Ovary (tissue), 10 donors: ENCODE measurements around the gene PPIG. TPM values are rescaled to one million over a fixed set of nuclear protein-coding genes. Genes with fewer than 3 reads are reported as not detected.
"Not testable (repeated sequence)": the region's sequence is repeated elsewhere in the genome, so short reads cannot be mapped to it uniquely, and the experiment has no call there.

Source experiments
- DNase-seq, 5 donors: peaks; one replicate each; pipeline ENCODE4 v3.0.0-alpha.2; 2019 to 2020
- H3K27ac ChIP-seq, 2 donors: fragments of 200-600 bp; one replicate each; pipeline versions ENCODE4 v1.5.1 to v1.8.0; 2019 to 2022
- H3K27me3 ChIP-seq: fragments of 200-600 bp; one replicate; pipeline ENCODE4 v1.8.0; 2022
- H3K36me3 ChIP-seq: fragments of 200-600 bp; sonication (generic); one replicate; pipeline ENCODE4 v1.5.1; 2019
- H3K4me1 ChIP-seq: one replicate; pipeline ENCODE4 v1.8.1; 2013; ENCODE audit warnings: mild to moderate bottlenecking, moderate library complexity; ENCODE audit not compliant: insufficient read depth
- H3K4me3 ChIP-seq: fragments of 200-600 bp; sonication (generic); one replicate; pipeline ENCODE4 v1.5.1; 2017
- H3K9me3 ChIP-seq, 2 donors: fragments of 200-600 bp in 1 of 2; sonication (generic) in 1 of 2; one replicate each; pipeline versions ENCODE4 v1.5.1 to v1.8.1; 2013 to 2019; ENCODE audit warnings: mild to moderate bottlenecking in 1 of 2, moderate library complexity in 1 of 2
- CTCF ChIP-seq, 3 donors: fragments of 450-650 bp in 2 of 3; fragments of 200-600 bp in 1 of 3; IDR thresholded peaks; one replicate each; pipeline versions ENCODE4 v1.5.1 to v1.8.0; 2016 to 2022; ENCODE audit warnings: antibody characterized with exemption in 3 of 3, mild to moderate bottlenecking in 1 of 3
- EP300 ChIP-seq: sonication (generic); formaldehyde crosslinking; IDR thresholded peaks from one replicate; pipeline ENCODE4 v1.6.1; 2017; ENCODE audit warnings: antibody characterized with exemption
- POLR2A ChIP-seq: fragments of 450-650 bp; IDR thresholded peaks from one replicate; pipeline ENCODE4 v1.6.1; 2017; ENCODE audit warnings: antibody characterized with exemption, mild to moderate bottlenecking, moderate library complexity
- WGBS, 3 donors: extraction: QIAGEN DNeasy Blood & Tissue Kit in 1 of 3; methylation state at CpG; one replicate each; pipeline versions ENCODE4 v1.1.5 to v1.1.7; 2013 to 2017; 5-methylcytosine and 5-hydroxymethylcytosine counted together
- intact Hi-C, 4 donors: fragments of 100-400 bp; cut with DNase I; formaldehyde crosslinking; loops; one replicate each; pipeline versions ENCODE4 v1.11.0 to v1.15.1; 2022 to 2023
- long read RNA-seq, 3 donors: library from polyadenylated mRNA in 2 of 3; unstranded in 2 of 3; transcript quantifications; one replicate each; pipeline ENCODE4 v2.0.0 and lab custom pipeline, GENCODE V29; 2021 to 2026
- polyA plus RNA-seq, 2 donors: library from polyadenylated mRNA; stranded (reverse); fragments of 200-250 nt in 1 of 2; fragments of 350-450 nt in 1 of 2; fragmentation: Illumina TruSeq in 1 of 2; extraction: RNeasy Lipid Tissue Mini Kit (QIAGEN cat#74804) in 1 of 2; gene quantifications; one replicate each; pipeline ENCODE4 v1.2.3, GENCODE V29; 2013 to 2014
- total RNA-seq, 7 donors: library from RNA; depleted of rRNA in 2 of 7; stranded (reverse); fragments of >200 nt in 2 of 7; fragmentation: NEBNext Ultra II Directional in 3 of 7; extraction: Animal tissue kit (Norgen Biotek cat#: 25700) in 3 of 7; gene quantifications; one replicate each; pipeline versions ENCODE4 v1.1.0 to v1.2.4, GENCODE V29; 2016 to 2023
- donor health status: DM: no; HTN: no; CAD: no; lungs with moderate emphysema.
- donor health status: DM: no; HTN: no; CAD: no.
- donor health status: Bipolar disorder and iron deficiency.
- donor health status: DM: yes; HTN: yes; CAD: no.
- donor health status: DM: no; HTN: no; CAD: no.
- donor health status: DM: yes; HTN: yes; CAD: no.

The PPIG gene
- total RNA-seq (10 to 100 TPM; 35.2 to 64.5 (median 55.4) TPM), polyA plus RNA-seq (10 to 100 TPM; 29.3 to 36.4 TPM)
- long read RNA-seq, donor 1, full-length matches to known transcripts, result 27 of 114 reads
- long read RNA-seq, donor 1, partial matches to known transcripts, result 70 of 114 reads
- long read RNA-seq, donor 1, other reads (novel, unspliced or antisense), result 17 of 114 reads
- long read RNA-seq, donor 2, full-length matches to known transcripts, result 20 of 38 reads
- long read RNA-seq, donor 2, partial matches to known transcripts, result 18 of 38 reads
- long read RNA-seq, donor 2, other reads (novel, unspliced or antisense), result 0 of 38 reads
- long read RNA-seq, donor 3, full-length matches to known transcripts, result 35 of 64 reads
- long read RNA-seq, donor 3, partial matches to known transcripts, result 7 of 64 reads
- long read RNA-seq, donor 3, other reads (novel, unspliced or antisense), result 22 of 64 reads

GRCh38 chr2:169584005-169584877, at the start of gene PPIG:
PPIG (plus strand) TSS chr2:169584351; CDS start chr2:169604042, 19,691 bp downstream.
- Histone ChIP-seq H3K36me3 (no peaks in the 10 kb centered on the region), H3K4me1 (peaks cover 6% of the 10 kb centered on the region), H3K27me3 (no peaks in the 10 kb centered on the region), H3K27ac (peak within 1 kb of the TSS; percentile 85 to 88), H3K9me3 (no peaks in the 10 kb centered on the region), H3K4me3 (peak within 1 kb of the TSS; percentile 71)
- peak; percentile 89 to 92 (median 91) for DNase-seq
- intact Hi-C loops, result loop anchor here in 1 of 4 donors (10.0 kb wide), 1 partner anchor 151 kb away; the partner anchor contains the start of gene KLHL23
- 3 to 5% (median 5%) methylated on average over 48 to 49 of the region's 49 CpGs for WGBS, 3 donors
- TF ChIP-seq CTCF (IDR thresholded peaks at IDR 0.05) (no peak), EP300 (no peak), POLR2A (peak; percentile 82)

- H3K9me3 ChIP-seq, H3K4me1 ChIP-seq, H3K4me3 ChIP-seq, H3K27ac ChIP-seq, DNase-seq, intact Hi-C loops, H3K36me3 ChIP-seq, H3K27me3 ChIP-seq: not testable (repeated sequence)
- WGBS, 3 donors, result 86 to 91% (median 87%) methylated on average over 2 of the region's 2 CpGs
These were observed 44.7 kb upstream of the PPIG start for GRCh38 chr2:169539460-169539859.

- WGBS, 3 donors, result 15 to 50% (median 21%) methylated on average over 2 of the region's 2 CpGs
These were observed 44.0 kb upstream of the PPIG start for GRCh38 chr2:169540146-169540545.

GRCh38 chr2:169542433-169542832, 41.7 kb upstream of the PPIG start:
- no peaks in the 10 kb centered on the region for H3K4me1 ChIP-seq
- TF ChIP-seq POLR2A, result no peak
- TF ChIP-seq CTCF (IDR thresholded peaks at IDR 0.05), result no peak
- no peak for TF ChIP-seq EP300
- no peaks in the 10 kb centered on the region for H3K27me3 ChIP-seq
- intact Hi-C loops, result no loop called here
- H3K4me3 ChIP-seq, result no peak overlapping the region
- H3K36me3 ChIP-seq, result no peaks in the 10 kb centered on the region
- 65 to 87% (median 68%) methylated on average over 3 of the region's 3 CpGs for WGBS, 3 donors
- no peak for DNase-seq
- no peaks in the 10 kb centered on the region for H3K9me3 ChIP-seq
- H3K27ac ChIP-seq, result no peak overlapping the region

More at GRCh38 chr2:169540146-169540545, 44.0 kb upstream of the PPIG start:
- Histone ChIP-seq H3K4me1 (no peaks in the 10 kb centered on the region), H3K36me3 (no peaks in the 10 kb centered on the region), H3K9me3 (no peaks in the 10 kb centered on the region), H3K27ac (no peak overlapping the region), H3K27me3 (no peaks in the 10 kb centered on the region), H3K4me3 (no peak overlapping the region)
- TF ChIP-seq CTCF (IDR thresholded peaks at IDR 0.05) (no peak), EP300 (no peak), POLR2A (no peak)
- intact Hi-C loops, result no loop called here
- DNase-seq, result no peak
